Measurements from ENCODE around the gene ABCD4.
"Not testable (repeated sequence)": the region's sequence is repeated elsewhere in the genome, so short reads cannot be mapped to it uniquely, and the experiment has no call there.

The ABCD4 gene

GRCh38 chr14:74290415-74290814, 12.3 kb downstream of the ABCD4 start:
- peak; percentile 36 for DNase-seq (ENCODE audit: low read depth)
- TF ChIP-seq CTCF (IDR thresholded peaks at IDR 0.05; ENCODE audit: low read length, missing control alignments): peak; percentile 51

GRCh38 chr14:74289801-74290200, 12.9 kb downstream of the ABCD4 start:
- no peak overlapping the region for H3K4me3 ChIP-seq (replicated peaks; ENCODE audit: low read depth, low read length)
- TF ChIP-seq CTCF (IDR thresholded peaks at IDR 0.05; ENCODE audit: low read length, missing control alignments): no peak
- DNase-seq (ENCODE audit: low read depth): no peak

More at GRCh38 chr14:74290415-74290814, 12.3 kb downstream of the ABCD4 start:
- no peak overlapping the region for H3K4me3 ChIP-seq (replicated peaks; ENCODE audit: low read depth, low read length)

- no peak overlapping the region for H3K4me3 ChIP-seq (replicated peaks; ENCODE audit: low read depth, low read length)
- TF ChIP-seq CTCF (IDR thresholded peaks at IDR 0.05; ENCODE audit: low read length, missing control alignments): no peak
- DNase-seq (ENCODE audit: low read depth): no peak
Measured at GRCh38 chr14:74286736-74287135, 16.0 kb downstream of the ABCD4 start.

GRCh38 chr14:74281069-74281468, 21.7 kb downstream of the ABCD4 start:
- H3K4me3 ChIP-seq (replicated peaks; ENCODE audit: low read depth, low read length): no peak overlapping the region
- DNase-seq (ENCODE audit: low read depth): no peak
- TF ChIP-seq CTCF (IDR thresholded peaks at IDR 0.05; ENCODE audit: low read length, missing control alignments): no peak

- DNase-seq (ENCODE audit: low read depth): no peak
- no peak for TF ChIP-seq CTCF (IDR thresholded peaks at IDR 0.05; ENCODE audit: low read length, missing control alignments)
- H3K4me3 ChIP-seq (replicated peaks; ENCODE audit: low read depth, low read length): no peak overlapping the region
Measured at GRCh38 chr14:74278080-74278479, 24.7 kb downstream of the ABCD4 start.

GRCh38 chr14:74275241-74275841, 27.4 kb downstream of the ABCD4 start:
- no peak for TF ChIP-seq CTCF (IDR thresholded peaks at IDR 0.05; ENCODE audit: low read length, missing control alignments)
- DNase-seq (ENCODE audit: low read depth): peak; percentile 64
- no peak overlapping the region for H3K4me3 ChIP-seq (replicated peaks; ENCODE audit: low read depth, low read length)

- H3K4me3 ChIP-seq (replicated peaks; ENCODE audit: low read depth, low read length): no peak overlapping the region
Measured at GRCh38 chr14:74271365-74271764, 31.4 kb downstream of the ABCD4 start.

GRCh38 chr14:74270382-74271177, 32.2 kb downstream of the ABCD4 start:
- peak; percentile 42 for DNase-seq (ENCODE audit: low read depth)

More at GRCh38 chr14:74271365-74271764, 31.4 kb downstream of the ABCD4 start:
- DNase-seq (ENCODE audit: low read depth): no peak
- no peak for TF ChIP-seq CTCF (IDR thresholded peaks at IDR 0.05; ENCODE audit: low read length, missing control alignments)

More at GRCh38 chr14:74270382-74271177, 32.2 kb downstream of the ABCD4 start:
- not testable (repeated sequence) for H3K4me3 ChIP-seq (replicated peaks; ENCODE audit: low read depth, low read length)

Measured in fibroblast of pulmonary artery (primary cell).